Ishikawa (cell line): ENCODE results near the gene NHLRC1.

Experiments used
- CREB1 ChIP-seq: IDR thresholded peaks from 2 replicates; pipeline ENCODE4 v1.6.1; 2012; ENCODE audit warnings: low read depth
- EGR1 ChIP-seq: IDR thresholded peaks from 2 replicates; pipeline ENCODE4 v1.6.1; 2012
- EP300 ChIP-seq: IDR thresholded peaks from 2 replicates; pipeline ENCODE4 v1.6.1; 2012; ENCODE audit warnings: borderline replicate concordance
- FOXM1 ChIP-seq: IDR thresholded peaks from 2 replicates; pipeline ENCODE4 v1.6.1; 2012; ENCODE audit warnings: low read depth, borderline replicate concordance
- RAD21 ChIP-seq: IDR thresholded peaks from 2 replicates; pipeline ENCODE4 v1.6.1; 2012; ENCODE audit warnings: low read depth
- TAF1 ChIP-seq: IDR thresholded peaks from 2 replicates; pipeline ENCODE4 v1.6.1; 2012; ENCODE audit warnings: low read depth, mild to moderate bottlenecking
- TEAD4 ChIP-seq: IDR thresholded peaks from 2 replicates; pipeline ENCODE4 v1.6.1; 2012
- YY1 ChIP-seq: IDR thresholded peaks from 2 replicates; pipeline ENCODE4 v1.6.1; 2012; ENCODE audit warnings: low read depth
- ZBTB7A ChIP-seq: IDR thresholded peaks from 2 replicates; pipeline ENCODE4 v1.6.1; 2012; ENCODE audit warnings: low read depth
- TF ChIP-seq, protein P1 (sequence below): IDR thresholded peaks from 2 replicates; pipeline ENCODE4 v1.6.1; 2012; ENCODE audit warnings: low read depth, mild to moderate bottlenecking

- TF ChIP-seq RAD21 (no peak), YY1 (no peak), EGR1 (no peak), ZBTB7A (no peak), TAF1 (no peak), TEAD4 (no peak), EP300 (no peak), FOXM1 (no peak), CREB1 (no peak)
- TF ChIP-seq, protein P1, sequence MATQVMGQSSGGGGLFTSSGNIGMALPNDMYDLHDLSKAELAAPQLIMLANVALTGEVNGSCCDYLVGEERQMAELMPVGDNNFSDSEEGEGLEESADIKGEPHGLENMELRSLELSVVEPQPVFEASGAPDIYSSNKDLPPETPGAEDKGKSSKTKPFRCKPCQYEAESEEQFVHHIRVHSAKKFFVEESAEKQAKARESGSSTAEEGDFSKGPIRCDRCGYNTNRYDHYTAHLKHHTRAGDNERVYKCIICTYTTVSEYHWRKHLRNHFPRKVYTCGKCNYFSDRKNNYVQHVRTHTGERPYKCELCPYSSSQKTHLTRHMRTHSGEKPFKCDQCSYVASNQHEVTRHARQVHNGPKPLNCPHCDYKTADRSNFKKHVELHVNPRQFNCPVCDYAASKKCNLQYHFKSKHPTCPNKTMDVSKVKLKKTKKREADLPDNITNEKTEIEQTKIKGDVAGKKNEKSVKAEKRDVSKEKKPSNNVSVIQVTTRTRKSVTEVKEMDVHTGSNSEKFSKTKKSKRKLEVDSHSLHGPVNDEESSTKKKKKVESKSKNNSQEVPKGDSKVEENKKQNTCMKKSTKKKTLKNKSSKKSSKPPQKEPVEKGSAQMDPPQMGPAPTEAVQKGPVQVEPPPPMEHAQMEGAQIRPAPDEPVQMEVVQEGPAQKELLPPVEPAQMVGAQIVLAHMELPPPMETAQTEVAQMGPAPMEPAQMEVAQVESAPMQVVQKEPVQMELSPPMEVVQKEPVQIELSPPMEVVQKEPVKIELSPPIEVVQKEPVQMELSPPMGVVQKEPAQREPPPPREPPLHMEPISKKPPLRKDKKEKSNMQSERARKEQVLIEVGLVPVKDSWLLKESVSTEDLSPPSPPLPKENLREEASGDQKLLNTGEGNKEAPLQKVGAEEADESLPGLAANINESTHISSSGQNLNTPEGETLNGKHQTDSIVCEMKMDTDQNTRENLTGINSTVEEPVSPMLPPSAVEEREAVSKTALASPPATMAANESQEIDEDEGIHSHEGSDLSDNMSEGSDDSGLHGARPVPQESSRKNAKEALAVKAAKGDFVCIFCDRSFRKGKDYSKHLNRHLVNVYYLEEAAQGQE, result no peak
Observed at GRCh38 chr6:18118330-18118729, 4.1 kb downstream of the NHLRC1 start.
